Measurements from ENCODE around the gene NEMP2.
"Not testable (repeated sequence)": the region's sequence is repeated elsewhere in the genome, so short reads cannot be mapped to it uniquely, and the experiment has no call there.

The NEMP2 gene

GRCh38 chr2:190468814-190469569, 65.5 kb downstream of the NEMP2 start:
- Histone ChIP-seq H3K4me3 (ENCODE audit: control insufficient read depth in 1 of 7, extremely low read depth in 1 of 7, insufficient read depth in 4 of 7, low read depth in 2 of 7, low read length in 6 of 7) (peak overlapping the region in 2 of 7 experiments; percentile 39 to 58), H3K9me3 (ENCODE audit: control extremely low read depth in 1 of 5, control insufficient read depth in 4 of 5, insufficient read depth in 2 of 5, low read depth in 1 of 5, low read length in 4 of 5) (peaks cover 0 to 3% (median 0%) of the 10 kb centered on the region in 5 experiments), H3K27ac (ENCODE audit: insufficient read depth in 1 of 2, low read depth in 1 of 2, low read length in 2 of 2, poor library complexity in 1 of 2, severe bottlenecking in 2 of 2) (peak overlapping the region; percentile 95), H3K4me1 (ENCODE audit: control extremely low read depth in 1 of 4, control insufficient read depth in 4 of 4, insufficient read depth in 4 of 4, low read length in 3 of 4) (peaks cover 12 to 46% (median 38%) of the 10 kb centered on the region in 4 experiments), H3K36me3 (ENCODE audit: control insufficient read depth in 4 of 4, insufficient read depth in 4 of 4, low read length in 3 of 4) (peaks cover 0 to 8% (median 2%) of the 10 kb centered on the region in 4 experiments), H3K27me3 (replicated peaks in 2 of 5; ENCODE audit: control insufficient read depth in 4 of 5, insufficient read depth in 5 of 5, low read length in 4 of 5) (no peaks in the 10 kb centered on the region)
- WGBS (ENCODE audit: insufficient coverage) = 100% methylated on average over 1 of the region's 4 CpGs
- peak; percentile 88 to 95 (median 92) for DNase-seq
- ChIA-PET CTCF (interaction anchor here (0.8 to 2.2 kb wide), 2 partner anchors 33 to 48 kb away, joined by 3 to 6 read pairs; no protein-coding TSS in a partner anchor), POLR2A (interaction anchor here (1.2 kb wide), 1 partner anchor 62 kb away, joined by 7 read pairs; no protein-coding TSS in a partner anchor)

GRCh38 chr2:190468354-190468753, 66.2 kb downstream of the NEMP2 start:
- Histone ChIP-seq H3K4me1 (ENCODE audit: control extremely low read depth in 1 of 4, control insufficient read depth in 4 of 4, insufficient read depth in 4 of 4, low read length in 3 of 4) (peaks cover 12 to 48% (median 38%) of the 10 kb centered on the region in 4 experiments), H3K4me3 (ENCODE audit: control insufficient read depth in 1 of 7, extremely low read depth in 1 of 7, insufficient read depth in 4 of 7, low read depth in 2 of 7, low read length in 6 of 7) (peak overlapping the region in 1 of 7 experiments; percentile 28), H3K27ac (ENCODE audit: insufficient read depth in 1 of 2, low read depth in 1 of 2, low read length in 2 of 2, poor library complexity in 1 of 2, severe bottlenecking in 2 of 2) (peak overlapping the region; percentile 95)
- H3K36me3 ChIP-seq (ENCODE audit: control insufficient read depth in 4 of 4, insufficient read depth in 4 of 4, low read length in 3 of 4); H3K9me3 ChIP-seq (ENCODE audit: control extremely low read depth in 1 of 5, control insufficient read depth in 4 of 5, insufficient read depth in 2 of 5, low read depth in 1 of 5, low read length in 4 of 5); H3K27me3 ChIP-seq (replicated peaks in 2 of 5; ENCODE audit: control insufficient read depth in 4 of 5, insufficient read depth in 5 of 5, low read length in 4 of 5); DNase-seq: not testable (repeated sequence)
- no CpG with 5 or more reads among the region's 1 CpG for WGBS (ENCODE audit: insufficient coverage)
- POLR2A ChIA-PET = interaction anchor here (0.6 kb wide), 1 partner anchor 49 kb away, joined by 3 read pairs; no protein-coding TSS in a partner anchor
- CTCF ChIA-PET = interaction anchor here (0.8 to 1.2 kb wide), 2 partner anchors 33 to 61 kb away, joined by 3 to 4 read pairs; no protein-coding TSS in a partner anchor

- WGBS (ENCODE audit: insufficient coverage) = 61% methylated on average over 5 of the region's 5 CpGs
- DNase-seq = peak in 2 of 3 donors; percentile 33 to 44
- Histone ChIP-seq H3K36me3 (ENCODE audit: control insufficient read depth in 4 of 4, insufficient read depth in 4 of 4, low read length in 3 of 4) (peaks cover 0 to 8% (median 4%) of the 10 kb centered on the region in 4 experiments), H3K27ac (ENCODE audit: insufficient read depth in 1 of 2, low read depth in 1 of 2, low read length in 2 of 2, poor library complexity in 1 of 2, severe bottlenecking in 2 of 2) (peak overlapping the region in 1 of 2 experiments; percentile 95), H3K27me3 (replicated peaks in 2 of 5; ENCODE audit: control insufficient read depth in 4 of 5, insufficient read depth in 5 of 5, low read length in 4 of 5) (no peaks in the 10 kb centered on the region), H3K9me3 (ENCODE audit: control extremely low read depth in 1 of 5, control insufficient read depth in 4 of 5, insufficient read depth in 2 of 5, low read depth in 1 of 5, low read length in 4 of 5) (peaks cover 0 to 3% (median 0%) of the 10 kb centered on the region in 5 experiments), H3K4me3 (ENCODE audit: control insufficient read depth in 1 of 7, extremely low read depth in 1 of 7, insufficient read depth in 4 of 7, low read depth in 2 of 7, low read length in 6 of 7) (no peak overlapping the region), H3K4me1 (ENCODE audit: control extremely low read depth in 1 of 4, control insufficient read depth in 4 of 4, insufficient read depth in 4 of 4, low read length in 3 of 4) (peaks cover 12 to 48% (median 38%) of the 10 kb centered on the region in 4 experiments)
- CTCF ChIA-PET = interaction anchor here (0.8 to 1.3 kb wide), 3 partner anchors 35 to 62 kb away, joined by 3 to 4 read pairs (median 3); no protein-coding TSS in a partner anchor
- POLR2A ChIA-PET = interaction anchor here (0.6 kb wide), 1 partner anchor 48 kb away, joined by 3 read pairs; no protein-coding TSS in a partner anchor
Measured at GRCh38 chr2:190467575-190468083, 66.9 kb downstream of the NEMP2 start.

- WGBS (ENCODE audit: insufficient coverage) = 90% methylated on average over 5 of the region's 5 CpGs
- H3K4me3 ChIP-seq (ENCODE audit: control insufficient read depth in 1 of 7, extremely low read depth in 1 of 7, insufficient read depth in 4 of 7, low read depth in 2 of 7, low read length in 6 of 7) = no peak overlapping the region
- no peaks in the 10 kb centered on the region for H3K27me3 ChIP-seq (replicated peaks in 2 of 5; ENCODE audit: control insufficient read depth in 4 of 5, insufficient read depth in 5 of 5, low read length in 4 of 5)
- H3K9me3 ChIP-seq (ENCODE audit: control extremely low read depth in 1 of 5, control insufficient read depth in 4 of 5, insufficient read depth in 2 of 5, low read depth in 1 of 5, low read length in 4 of 5) = peaks cover 0 to 3% (median 0%) of the 10 kb centered on the region in 5 experiments
- H3K4me1 ChIP-seq (ENCODE audit: control extremely low read depth in 1 of 4, control insufficient read depth in 4 of 4, insufficient read depth in 4 of 4, low read length in 3 of 4) = peaks cover 12 to 48% (median 38%) of the 10 kb centered on the region in 4 experiments
- ChIA-PET CTCF (interaction anchor here (0.8 to 1.3 kb wide), 3 partner anchors 34 to 63 kb away, joined by 3 to 4 read pairs (median 3); no protein-coding TSS in a partner anchor), POLR2A (no interaction called here)
- peaks cover 0 to 9% (median 4%) of the 10 kb centered on the region in 4 experiments for H3K36me3 ChIP-seq (ENCODE audit: control insufficient read depth in 4 of 4, insufficient read depth in 4 of 4, low read length in 3 of 4)
- DNase-seq = no peak
- H3K27ac ChIP-seq (ENCODE audit: insufficient read depth in 1 of 2, low read depth in 1 of 2, low read length in 2 of 2, poor library complexity in 1 of 2, severe bottlenecking in 2 of 2) = peak overlapping the region in 1 of 2 experiments; percentile 44
Measured at GRCh38 chr2:190466819-190467446, 67.6 kb downstream of the NEMP2 start.

GRCh38 chr2:190465060-190465459, 69.5 kb downstream of the NEMP2 start:
- H3K27ac ChIP-seq (ENCODE audit: insufficient read depth in 1 of 2, low read depth in 1 of 2, low read length in 2 of 2, poor library complexity in 1 of 2, severe bottlenecking in 2 of 2) = no peak overlapping the region
- peaks cover 0 to 8% (median 3%) of the 10 kb centered on the region in 4 experiments for H3K36me3 ChIP-seq (ENCODE audit: control insufficient read depth in 4 of 4, insufficient read depth in 4 of 4, low read length in 3 of 4)
- no peaks in the 10 kb centered on the region for H3K27me3 ChIP-seq (replicated peaks in 2 of 5; ENCODE audit: control insufficient read depth in 4 of 5, insufficient read depth in 5 of 5, low read length in 4 of 5)
- CTCF ChIA-PET = no interaction called here
- no CpG with 5 or more reads among the region's 2 CpGs for WGBS (ENCODE audit: insufficient coverage)
- H3K4me1 ChIP-seq (ENCODE audit: control extremely low read depth in 1 of 4, control insufficient read depth in 4 of 4, insufficient read depth in 4 of 4, low read length in 3 of 4) = peaks cover 8 to 42% (median 32%) of the 10 kb centered on the region in 4 experiments
- no peaks in the 10 kb centered on the region for H3K9me3 ChIP-seq (ENCODE audit: control extremely low read depth in 1 of 5, control insufficient read depth in 4 of 5, insufficient read depth in 2 of 5, low read depth in 1 of 5, low read length in 4 of 5)
- no peak overlapping the region for H3K4me3 ChIP-seq (ENCODE audit: control insufficient read depth in 1 of 7, extremely low read depth in 1 of 7, insufficient read depth in 4 of 7, low read depth in 2 of 7, low read length in 6 of 7)
- POLR2A ChIA-PET = no interaction called here
- peak in 2 of 3 donors; percentile 35 to 55 for DNase-seq

- no peak for DNase-seq
- ChIA-PET CTCF (interaction anchor here (1.2 to 1.6 kb wide), 2 partner anchors 15 to 52 kb away, joined by 3 read pairs; no protein-coding TSS in a partner anchor), POLR2A (no interaction called here)
- H3K9me3 ChIP-seq (ENCODE audit: control extremely low read depth in 1 of 5, control insufficient read depth in 4 of 5, insufficient read depth in 2 of 5, low read depth in 1 of 5, low read length in 4 of 5) = no peaks in the 10 kb centered on the region
- H3K36me3 ChIP-seq (ENCODE audit: control insufficient read depth in 4 of 4, insufficient read depth in 4 of 4, low read length in 3 of 4) = peaks cover 0 to 10% (median 3%) of the 10 kb centered on the region in 4 experiments
- H3K27me3 ChIP-seq (replicated peaks in 2 of 5; ENCODE audit: control insufficient read depth in 4 of 5, insufficient read depth in 5 of 5, low read length in 4 of 5) = no peaks in the 10 kb centered on the region
- 88% methylated on average over 1 of the region's 1 CpG for WGBS (ENCODE audit: insufficient coverage)
- no peak overlapping the region for H3K4me3 ChIP-seq (ENCODE audit: control insufficient read depth in 1 of 7, extremely low read depth in 1 of 7, insufficient read depth in 4 of 7, low read depth in 2 of 7, low read length in 6 of 7)
- H3K4me1 ChIP-seq (ENCODE audit: control extremely low read depth in 1 of 4, control insufficient read depth in 4 of 4, insufficient read depth in 4 of 4, low read length in 3 of 4) = peaks cover under 1 to 19% (median 9%) of the 10 kb centered on the region in 4 experiments
- no peak overlapping the region for H3K27ac ChIP-seq (ENCODE audit: insufficient read depth in 1 of 2, low read depth in 1 of 2, low read length in 2 of 2, poor library complexity in 1 of 2, severe bottlenecking in 2 of 2)
Measured at GRCh38 chr2:190462611-190463010, 71.9 kb downstream of the NEMP2 start.
